Neuronal stem cell (in vitro differentiated cells): ENCODE measurements around the gene PCSK7.
"Not testable (repeated sequence)": the region's sequence is repeated elsewhere in the genome, so short reads cannot be mapped to it uniquely, and the experiment has no call there.

ENCODE experiments used
- DNase-seq: peaks from one replicate; pipeline ENCODE4 v3.0.0-alpha.2; 2013; ENCODE audit warnings: low spot score
- H2AFZ ChIP-seq: one replicate; pipeline ENCODE4 v1.6.1; 2013; ENCODE audit warnings: mild to moderate bottlenecking, low read length, inconsistent platforms
- H2AK5ac ChIP-seq: 2 replicates; pipeline ENCODE4 v1.6.1; 2013; ENCODE audit warnings: low read depth, mild to moderate bottlenecking, inconsistent platforms, low read length, moderate library complexity, mixed read lengths
- H2BK120ac ChIP-seq: 2 replicates; pipeline ENCODE4 v1.6.1; 2013; ENCODE audit warnings: low read depth, mild to moderate bottlenecking, inconsistent platforms, low read length, moderate library complexity, mixed read lengths
- H2BK12ac ChIP-seq: one replicate; pipeline ENCODE4 v1.6.1; 2013; ENCODE audit warnings: low read length, inconsistent platforms
- H2BK15ac ChIP-seq: 2 replicates; pipeline ENCODE4 v1.6.1; 2013; ENCODE audit warnings: mild to moderate bottlenecking, low read length, inconsistent platforms, mixed read lengths
- H2BK5ac ChIP-seq: one replicate; pipeline ENCODE4 v1.6.1; 2013; ENCODE audit warnings: inconsistent platforms, mild to moderate bottlenecking, low read length, moderate library complexity
- H3K14ac ChIP-seq: one replicate; pipeline ENCODE4 v1.6.1; 2013; ENCODE audit warnings: low read length, inconsistent platforms
- H3K18ac ChIP-seq: 2 replicates; pipeline ENCODE4 v1.6.1; 2013; ENCODE audit warnings: low read length, inconsistent platforms
- H3K23ac ChIP-seq: 2 replicates; pipeline ENCODE4 v1.6.1; 2013; ENCODE audit warnings: low read depth, mild to moderate bottlenecking, mixed read lengths, low read length, inconsistent platforms; ENCODE audit not compliant: poor library complexity
- H3K27ac ChIP-seq: replicated peaks from 3 replicates; pipeline ENCODE4 v1.5.1; 2013; ENCODE audit warnings: low read length, inconsistent platforms
- H3K27me3 ChIP-seq, 3 experiments: 2 replicates each; pipeline ENCODE4 v1.6.1; 2013; ENCODE audit warnings: low read length in 3 of 3, mild to moderate bottlenecking in 2 of 3, inconsistent platforms in 1 of 3, low read depth in 1 of 3, mixed read lengths in 1 of 3, moderate library complexity in 1 of 3; ENCODE audit not compliant: control insufficient read depth in 3 of 3, insufficient read depth in 3 of 3
- H3K36me3 ChIP-seq, 2 donors: replicated peaks in 1 of 2; 2 replicates each; pipeline ENCODE4 v1.6.1; 2013; ENCODE audit warnings: low read length in 2 of 2; ENCODE audit not compliant: control insufficient read depth in 2 of 2, insufficient read depth in 2 of 2
- H3K4ac ChIP-seq: 2 replicates; pipeline ENCODE4 v1.6.1; 2013; ENCODE audit warnings: inconsistent platforms, mild to moderate bottlenecking, low read length, moderate library complexity
- H3K4me1 ChIP-seq, 2 donors: 1 replicate in 1 of 2; 2 replicates in 1 of 2; pipeline ENCODE4 v1.6.1; 2013; ENCODE audit warnings: low read length in 2 of 2, low read depth in 1 of 2; ENCODE audit not compliant: control insufficient read depth in 2 of 2, insufficient read depth in 1 of 2
- H3K4me2 ChIP-seq: one replicate; pipeline ENCODE4 v1.6.1; 2013; ENCODE audit warnings: mild to moderate bottlenecking, low read length, inconsistent platforms; ENCODE audit not compliant: insufficient read depth, poor library complexity, severe bottlenecking
- H3K4me3 ChIP-seq, 2 donors: 2 replicates each; pipeline ENCODE4 v1.5.1; 2013; ENCODE audit warnings: low read length in 2 of 2, mild to moderate bottlenecking in 2 of 2, inconsistent platforms in 1 of 2, moderate library complexity in 1 of 2
- H3K79me1 ChIP-seq: one replicate; pipeline ENCODE4 v1.6.1; 2013; ENCODE audit warnings: low read depth, mild to moderate bottlenecking, inconsistent platforms, low read length, moderate library complexity
- H3K9ac ChIP-seq: one replicate; pipeline ENCODE4 v1.6.1; 2013; ENCODE audit warnings: mild to moderate bottlenecking, low read depth, low read length, inconsistent platforms; ENCODE audit not compliant: poor library complexity
- H3K9me3 ChIP-seq, 2 donors: replicated peaks in 1 of 2; 2 replicates each; pipeline versions ENCODE3 to v1.6.1; 2013; ENCODE audit warnings: low read length in 2 of 2, mild to moderate bottlenecking in 2 of 2, inconsistent platforms in 1 of 2, low read depth in 1 of 2, mixed read lengths in 1 of 2, moderate library complexity in 1 of 2; ENCODE audit not compliant: control insufficient read depth in 2 of 2, insufficient read depth in 1 of 2
- H4K8ac ChIP-seq: one replicate; pipeline ENCODE4 v1.6.1; 2013; ENCODE audit warnings: low read depth, mild to moderate bottlenecking, inconsistent platforms, low read length, moderate library complexity
- H4K91ac ChIP-seq: one replicate; pipeline ENCODE4 v1.6.1; 2013; ENCODE audit warnings: low read length, low read depth, mild to moderate bottlenecking, inconsistent platforms; ENCODE audit not compliant: poor library complexity
- WGBS, 2 donors: extraction: QIAGEN DNeasy Blood & Tissue Kit; methylation state at CpG; one replicate each; pipeline ENCODE4 v1.1.7; 2013; ENCODE audit warnings: missing lambda C conversion rate in 2 of 2, mixed read lengths in 1 of 2; ENCODE audit not compliant: insufficient read length in 2 of 2, insufficient replicate concordance in 1 of 2; ENCODE audit errors: extremely low coverage in 2 of 2; 5-methylcytosine and 5-hydroxymethylcytosine counted together

Gene PCSK7

GRCh38 chr11:117265745-117266144 lies 33.9 kb upstream of the PCSK7 start:
- no peak overlapping the region for H2AK5ac ChIP-seq
- H3K18ac ChIP-seq = no peak overlapping the region
- no peaks in the 10 kb centered on the region for H3K9me3 ChIP-seq
- DNase-seq = no peak
- H3K79me1 ChIP-seq = no peaks in the 10 kb centered on the region
- no peaks in the 10 kb centered on the region for H3K4me1 ChIP-seq
- WGBS, 2 donors = no CpG with 5 or more reads among the region's 2 CpGs
- no peaks in the 10 kb centered on the region for H3K27me3 ChIP-seq
- H3K14ac ChIP-seq = no peak overlapping the region
- no peak overlapping the region for H3K4me3 ChIP-seq
- H3K4me2 ChIP-seq = no peak overlapping the region
- no peak overlapping the region for H2BK120ac ChIP-seq
- H4K8ac ChIP-seq = no peak overlapping the region
- no peak overlapping the region for H3K23ac ChIP-seq
- no peak overlapping the region for H4K91ac ChIP-seq
- no peak overlapping the region for H2BK5ac ChIP-seq
- H3K9ac ChIP-seq = no peak overlapping the region
- no peak overlapping the region for H2BK15ac ChIP-seq
- H3K36me3 ChIP-seq = peaks cover under 1 to 62% of the 10 kb centered on the region in 2 donors
- H3K4ac ChIP-seq = no peak overlapping the region
- no peak overlapping the region for H3K27ac ChIP-seq
- no peak overlapping the region for H2AFZ ChIP-seq
- H2BK12ac ChIP-seq = no peak overlapping the region

GRCh38 chr11:117264624-117265323 lies 32.9 kb upstream of the PCSK7 start:
- H2BK120ac ChIP-seq, H3K14ac ChIP-seq, H3K9ac ChIP-seq, H3K4ac ChIP-seq, H4K91ac ChIP-seq, H3K4me3 ChIP-seq, H3K4me2 ChIP-seq, H2AK5ac ChIP-seq, H4K8ac ChIP-seq, H2BK15ac ChIP-seq, H3K27ac ChIP-seq, H2BK12ac ChIP-seq, H3K18ac ChIP-seq, H3K23ac ChIP-seq, H3K27me3 ChIP-seq, H3K79me1 ChIP-seq, H2BK5ac ChIP-seq, H3K4me1 ChIP-seq, H3K9me3 ChIP-seq, DNase-seq, H2AFZ ChIP-seq: not testable (repeated sequence)
- H3K36me3 ChIP-seq = peaks cover 2 to 68% of the 10 kb centered on the region in 2 donors
- no CpG with 5 or more reads among the region's 7 CpGs for WGBS, 2 donors

GRCh38 chr11:117259417-117259816 lies 27.5 kb upstream of the PCSK7 start:
- no peak for DNase-seq
- Histone ChIP-seq H2BK120ac (no peak overlapping the region), H2BK5ac (no peak overlapping the region), H3K4ac (no peak overlapping the region), H2AK5ac (no peak overlapping the region), H3K14ac (no peak overlapping the region), H3K4me1 (no peaks in the 10 kb centered on the region), H3K79me1 (no peaks in the 10 kb centered on the region), H3K27ac (no peak overlapping the region), H3K4me3 (no peak overlapping the region), H3K23ac (no peak overlapping the region), H3K9ac (no peak overlapping the region), H3K27me3 (no peaks in the 10 kb centered on the region), H3K9me3 (no peaks in the 10 kb centered on the region), H2AFZ (no peak overlapping the region), H4K8ac (no peak overlapping the region), H3K36me3 (peaks cover 2 to 81% of the 10 kb centered on the region in 2 donors), H3K4me2 (no peak overlapping the region), H4K91ac (no peak overlapping the region), H2BK12ac (no peak overlapping the region), H3K18ac (no peak overlapping the region), H2BK15ac (no peak overlapping the region)
- WGBS, 2 donors = no CpG with 5 or more reads among the region's 1 CpG

- Histone ChIP-seq H2AFZ (no peak overlapping the region), H3K18ac (no peak overlapping the region), H3K4me2 (no peak overlapping the region), H3K9me3 (no peaks in the 10 kb centered on the region), H3K4ac (no peak overlapping the region), H3K23ac (no peak overlapping the region), H3K9ac (no peak overlapping the region), H3K4me3 (no peak overlapping the region), H3K36me3 (peaks cover 2 to 83% of the 10 kb centered on the region in 2 donors), H4K8ac (no peak overlapping the region), H2BK120ac (no peak overlapping the region), H3K27ac (no peak overlapping the region), H2BK12ac (no peak overlapping the region), H3K4me1 (no peaks in the 10 kb centered on the region), H3K27me3 (no peaks in the 10 kb centered on the region), H2AK5ac (no peak overlapping the region), H3K14ac (no peak overlapping the region), H2BK15ac (no peak overlapping the region), H4K91ac (no peak overlapping the region), H2BK5ac (no peak overlapping the region), H3K79me1 (no peaks in the 10 kb centered on the region)
- DNase-seq = no peak
- WGBS, 2 donors = no CpG with 5 or more reads among the region's 2 CpGs
Observed at GRCh38 chr11:117258576-117258975, 26.7 kb upstream of the PCSK7 start.
